ENCODE data around the gene SPTBN4.
A peak's percentile ranks its signal among the peaks of the same experiment; 100 is the strongest.
"Not testable (repeated sequence)": the region's sequence is repeated elsewhere in the genome, so short reads cannot be mapped to it uniquely, and the experiment has no call there.

SPTBN4 gene

GRCh38 chr19:40453151-40453735 is 13.6 kb upstream of the SPTBN4 start:
- Histone ChIP-seq H3K4me3 (ENCODE audit: low read length in 2 of 2) (no peak overlapping the region), H3K36me3 (ENCODE audit: control insufficient read depth in 2 of 2, insufficient read depth in 2 of 2, low read length in 2 of 2) (peaks cover 5 to 16% of the 10 kb centered on the region in 2 donors), H3K27me3 (ENCODE audit: control insufficient read depth in 1 of 2, insufficient read depth in 2 of 2, low read length in 2 of 2) (no peaks in the 10 kb centered on the region), H3K9ac (ENCODE audit: low read length in 2 of 2) (no peak overlapping the region), H3K9me3 (ENCODE audit: control insufficient read depth in 2 of 2, low read length in 2 of 2) (no peaks in the 10 kb centered on the region), H3K27ac (ENCODE audit: low read length) (no peak overlapping the region), H3K4me1 (ENCODE audit: control insufficient read depth, insufficient read depth, low read length) (no peaks in the 10 kb centered on the region)

- not testable (repeated sequence) for H3K27ac ChIP-seq (ENCODE audit: low read length); H3K4me1 ChIP-seq (ENCODE audit: control insufficient read depth, insufficient read depth, low read length); H3K9me3 ChIP-seq (ENCODE audit: control insufficient read depth in 2 of 2, low read length in 2 of 2); H3K9ac ChIP-seq (ENCODE audit: low read length in 2 of 2); H3K27me3 ChIP-seq (ENCODE audit: control insufficient read depth in 1 of 2, insufficient read depth in 2 of 2, low read length in 2 of 2); H3K4me3 ChIP-seq (ENCODE audit: low read length in 2 of 2)
- H3K36me3 ChIP-seq (ENCODE audit: control insufficient read depth in 2 of 2, insufficient read depth in 2 of 2, low read length in 2 of 2), result peaks cover 5 to 11% of the 10 kb centered on the region in 2 donors
These were observed 12.9 kb upstream of the SPTBN4 start for GRCh38 chr19:40453943-40454342.

GRCh38 chr19:40457048-40457447 is 9.8 kb upstream of the SPTBN4 start:
- H3K9ac ChIP-seq (ENCODE audit: low read length in 2 of 2), result no peak overlapping the region
- H3K9me3 ChIP-seq (ENCODE audit: control insufficient read depth in 2 of 2, low read length in 2 of 2), result no peaks in the 10 kb centered on the region
- H3K36me3 ChIP-seq (ENCODE audit: control insufficient read depth in 2 of 2, insufficient read depth in 2 of 2, low read length in 2 of 2), result peaks cover 5% of the 10 kb centered on the region in 2 donors
- H3K4me1 ChIP-seq (ENCODE audit: control insufficient read depth, insufficient read depth, low read length), result no peaks in the 10 kb centered on the region
- no peak overlapping the region for H3K27ac ChIP-seq (ENCODE audit: low read length)
- H3K4me3 ChIP-seq (ENCODE audit: low read length in 2 of 2), result no peak overlapping the region
- H3K27me3 ChIP-seq (ENCODE audit: control insufficient read depth in 1 of 2, insufficient read depth in 2 of 2, low read length in 2 of 2), result no peaks in the 10 kb centered on the region

GRCh38 chr19:40457953-40458596 is 8.7 kb upstream of the SPTBN4 start:
- no peak overlapping the region for H3K4me3 ChIP-seq (ENCODE audit: low read length in 2 of 2)
- H3K9ac ChIP-seq (ENCODE audit: low read length in 2 of 2), result no peak overlapping the region
- no peak overlapping the region for H3K27ac ChIP-seq (ENCODE audit: low read length)
- peaks cover 5% of the 10 kb centered on the region in 2 donors for H3K36me3 ChIP-seq (ENCODE audit: control insufficient read depth in 2 of 2, insufficient read depth in 2 of 2, low read length in 2 of 2)
- H3K4me1 ChIP-seq (ENCODE audit: control insufficient read depth, insufficient read depth, low read length), result no peaks in the 10 kb centered on the region
- no peaks in the 10 kb centered on the region for H3K9me3 ChIP-seq (ENCODE audit: control insufficient read depth in 2 of 2, low read length in 2 of 2)
- H3K27me3 ChIP-seq (ENCODE audit: control insufficient read depth in 1 of 2, insufficient read depth in 2 of 2, low read length in 2 of 2), result no peaks in the 10 kb centered on the region

GRCh38 chr19:40458597-40458974 is 8.2 kb upstream of the SPTBN4 start:
- Histone ChIP-seq H3K4me1 (ENCODE audit: control insufficient read depth, insufficient read depth, low read length) (no peaks in the 10 kb centered on the region), H3K9me3 (ENCODE audit: control insufficient read depth in 2 of 2, low read length in 2 of 2) (no peaks in the 10 kb centered on the region), H3K27me3 (ENCODE audit: control insufficient read depth in 1 of 2, insufficient read depth in 2 of 2, low read length in 2 of 2) (no peaks in the 10 kb centered on the region), H3K9ac (ENCODE audit: low read length in 2 of 2) (no peak overlapping the region), H3K27ac (ENCODE audit: low read length) (no peak overlapping the region), H3K36me3 (ENCODE audit: control insufficient read depth in 2 of 2, insufficient read depth in 2 of 2, low read length in 2 of 2) (peaks cover 3 to 5% of the 10 kb centered on the region in 2 donors), H3K4me3 (ENCODE audit: low read length in 2 of 2) (no peak overlapping the region)

GRCh38 chr19:40460185-40460584 is 6.6 kb upstream of the SPTBN4 start:
- H3K27ac ChIP-seq (ENCODE audit: low read length), result no peak overlapping the region
- peaks cover 2 to 4% of the 10 kb centered on the region in 2 donors for H3K36me3 ChIP-seq (ENCODE audit: control insufficient read depth in 2 of 2, insufficient read depth in 2 of 2, low read length in 2 of 2)
- H3K4me3 ChIP-seq (ENCODE audit: low read length in 2 of 2), result no peak overlapping the region
- H3K27me3 ChIP-seq (ENCODE audit: control insufficient read depth in 1 of 2, insufficient read depth in 2 of 2, low read length in 2 of 2), result no peaks in the 10 kb centered on the region
- H3K9me3 ChIP-seq (ENCODE audit: control insufficient read depth in 2 of 2, low read length in 2 of 2), result no peaks in the 10 kb centered on the region
- no peak overlapping the region for H3K9ac ChIP-seq (ENCODE audit: low read length in 2 of 2)
- H3K4me1 ChIP-seq (ENCODE audit: control insufficient read depth, insufficient read depth, low read length), result peaks cover 10% of the 10 kb centered on the region

- Histone ChIP-seq H3K27ac (ENCODE audit: low read length) (no peak overlapping the region), H3K4me1 (ENCODE audit: control insufficient read depth, insufficient read depth, low read length) (peaks cover 20% of the 10 kb centered on the region), H3K27me3 (ENCODE audit: control insufficient read depth in 1 of 2, insufficient read depth in 2 of 2, low read length in 2 of 2) (no peaks in the 10 kb centered on the region), H3K4me3 (ENCODE audit: low read length in 2 of 2) (no peak overlapping the region), H3K9me3 (ENCODE audit: control insufficient read depth in 2 of 2, low read length in 2 of 2) (no peaks in the 10 kb centered on the region), H3K36me3 (ENCODE audit: control insufficient read depth in 2 of 2, insufficient read depth in 2 of 2, low read length in 2 of 2) (no peaks in the 10 kb centered on the region), H3K9ac (ENCODE audit: low read length in 2 of 2) (no peak overlapping the region)
These were observed 5.1 kb upstream of the SPTBN4 start for GRCh38 chr19:40461669-40462221.

- H3K4me3 ChIP-seq (ENCODE audit: low read length in 2 of 2); H3K27ac ChIP-seq (ENCODE audit: low read length): not testable (repeated sequence)
These were observed 3.2 kb upstream of the SPTBN4 start for GRCh38 chr19:40463587-40464037.

GRCh38 chr19:40464059-40465024 is 2.5 kb upstream of the SPTBN4 start:
- peak overlapping the region; percentile 73 to 79 for H3K9ac ChIP-seq (ENCODE audit: low read length in 2 of 2)
- no peaks in the 10 kb centered on the region for H3K27me3 ChIP-seq (ENCODE audit: control insufficient read depth in 1 of 2, insufficient read depth in 2 of 2, low read length in 2 of 2)
- peak overlapping the region; percentile 84 for H3K27ac ChIP-seq (ENCODE audit: low read length)
- no peaks in the 10 kb centered on the region for H3K9me3 ChIP-seq (ENCODE audit: control insufficient read depth in 2 of 2, low read length in 2 of 2)
- H3K4me3 ChIP-seq (ENCODE audit: low read length in 2 of 2), result peak overlapping the region; percentile 88 to 90
- no peaks in the 10 kb centered on the region for H3K36me3 ChIP-seq (ENCODE audit: control insufficient read depth in 2 of 2, insufficient read depth in 2 of 2, low read length in 2 of 2)
- H3K4me1 ChIP-seq (ENCODE audit: control insufficient read depth, insufficient read depth, low read length), result peaks cover 23% of the 10 kb centered on the region

More at GRCh38 chr19:40463587-40464037, 3.2 kb upstream of the SPTBN4 start:
- peaks cover 23% of the 10 kb centered on the region for H3K4me1 ChIP-seq (ENCODE audit: control insufficient read depth, insufficient read depth, low read length)
- H3K9ac ChIP-seq (ENCODE audit: low read length in 2 of 2); H3K27me3 ChIP-seq (ENCODE audit: control insufficient read depth in 1 of 2, insufficient read depth in 2 of 2, low read length in 2 of 2); H3K36me3 ChIP-seq (ENCODE audit: control insufficient read depth in 2 of 2, insufficient read depth in 2 of 2, low read length in 2 of 2); H3K9me3 ChIP-seq (ENCODE audit: control insufficient read depth in 2 of 2, low read length in 2 of 2): not testable (repeated sequence)

GRCh38 chr19:40465025-40465556 is 1.7 kb upstream of the SPTBN4 start:
- peak overlapping the region; percentile 73 to 79 for H3K9ac ChIP-seq (ENCODE audit: low read length in 2 of 2)
- H3K36me3 ChIP-seq (ENCODE audit: control insufficient read depth in 2 of 2, insufficient read depth in 2 of 2, low read length in 2 of 2), result no peaks in the 10 kb centered on the region
- peak overlapping the region; percentile 88 to 90 for H3K4me3 ChIP-seq (ENCODE audit: low read length in 2 of 2)
- peak overlapping the region; percentile 84 for H3K27ac ChIP-seq (ENCODE audit: low read length)
- H3K9me3 ChIP-seq (ENCODE audit: control insufficient read depth in 2 of 2, low read length in 2 of 2), result no peaks in the 10 kb centered on the region
- H3K27me3 ChIP-seq (ENCODE audit: control insufficient read depth in 1 of 2, insufficient read depth in 2 of 2, low read length in 2 of 2), result no peaks in the 10 kb centered on the region
- H3K4me1 ChIP-seq (ENCODE audit: control insufficient read depth, insufficient read depth, low read length), result peaks cover 23% of the 10 kb centered on the region
